HG03108 (cell line): ENCODE measurements around the gene ETV7.
"Not testable (repeated sequence)": the region's sequence is repeated elsewhere in the genome, so short reads cannot be mapped to it uniquely, and the experiment has no call there.

ENCODE experiments used
- ATAC-seq: cut with Tn5 transposase; IDR thresholded peaks from one replicate; pipeline ENCODE4 v1.9.1; 2021; ENCODE audit warnings: moderate library complexity; ENCODE audit not compliant: unreplicated experiment

Gene ETV7

GRCh38 chr6:36343109-36343680, 44.3 kb downstream of the ETV7 start:
- no peak for ATAC-seq

DNA sequence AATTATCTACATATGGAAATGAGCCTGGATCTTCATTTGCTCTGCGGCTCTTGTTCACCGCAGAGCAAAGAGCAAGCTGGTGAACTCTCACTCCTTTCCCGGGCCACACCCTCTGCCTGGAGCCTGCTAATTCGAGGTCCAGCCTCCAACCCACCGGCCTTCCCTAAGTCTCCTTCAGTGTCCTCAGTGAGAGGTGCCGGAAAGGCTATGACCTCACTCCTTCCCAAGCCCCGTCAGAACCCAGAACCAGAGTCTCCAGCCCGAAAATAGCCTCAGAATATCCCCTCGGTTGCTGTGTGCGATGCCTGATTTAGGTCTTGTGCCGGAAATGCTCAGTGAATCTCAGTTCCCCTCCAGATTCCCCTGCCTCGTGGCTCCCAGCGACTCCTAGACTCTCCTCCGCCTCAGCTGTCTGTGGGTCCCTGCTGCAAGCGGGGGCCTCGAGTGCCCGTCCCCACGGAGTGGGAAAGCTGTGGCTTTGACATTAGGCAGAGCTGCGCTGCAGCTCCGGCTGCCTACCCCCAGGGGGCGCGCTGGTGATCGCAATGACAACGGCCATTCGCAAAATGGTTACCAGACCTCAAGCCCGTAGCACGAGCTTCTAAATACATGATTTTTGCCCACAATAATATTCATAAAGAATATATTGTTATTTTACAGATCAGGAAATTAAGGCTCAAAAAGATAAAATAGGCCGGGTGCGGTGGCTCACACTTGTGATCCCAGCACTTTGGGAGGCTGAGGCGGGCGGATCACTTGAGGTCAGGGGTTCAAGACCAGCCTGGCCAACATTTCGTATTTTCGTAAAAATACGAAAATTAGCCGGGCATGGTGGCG, 46.6 kb downstream of the ETV7 start:
- no peak for ATAC-seq

DNA sequence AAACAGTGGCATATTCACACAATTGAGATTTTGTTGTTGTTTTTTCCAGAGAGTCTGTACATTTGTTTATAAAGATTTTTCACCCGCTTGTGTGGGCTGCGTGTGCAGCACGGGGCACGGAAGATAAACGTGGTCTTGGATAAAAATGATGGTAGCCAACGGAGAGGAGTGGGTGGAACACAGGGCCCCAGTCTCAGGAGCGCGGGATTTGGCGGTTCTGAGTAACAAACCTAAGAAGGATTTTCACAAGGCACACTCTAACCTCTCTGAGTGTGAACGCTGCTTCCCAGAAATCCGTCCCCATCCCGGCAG, 47.2 kb downstream of the ETV7 start:
- ATAC-seq: no peak

GRCh38 chr6:36339146-36339545, 48.3 kb downstream of the ETV7 start:
- ATAC-seq: no peak

GRCh38 chr6:36338223-36338622, 49.2 kb downstream of the ETV7 start:
- not testable (repeated sequence) for ATAC-seq

DNA sequence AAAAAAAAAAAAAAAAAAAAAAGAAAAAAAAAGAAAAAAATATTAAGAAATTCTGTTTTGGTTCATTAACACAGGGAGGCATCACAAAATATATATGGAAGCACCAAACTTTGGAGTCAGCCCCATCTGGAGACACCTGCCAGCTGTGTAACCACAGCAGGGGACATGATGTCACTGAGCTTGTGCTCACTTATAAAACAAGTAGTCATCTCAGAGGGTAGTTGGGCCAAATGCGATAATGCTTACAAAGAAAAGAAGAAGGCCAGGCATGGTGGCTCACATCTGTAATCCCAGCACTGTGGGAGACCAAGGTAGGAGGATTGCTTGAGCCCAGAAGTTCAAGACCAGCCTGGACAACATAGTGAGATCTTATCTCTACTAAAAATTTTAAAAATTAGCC, 49.7 kb downstream of the ETV7 start:
- ATAC-seq: no peak

DNA sequence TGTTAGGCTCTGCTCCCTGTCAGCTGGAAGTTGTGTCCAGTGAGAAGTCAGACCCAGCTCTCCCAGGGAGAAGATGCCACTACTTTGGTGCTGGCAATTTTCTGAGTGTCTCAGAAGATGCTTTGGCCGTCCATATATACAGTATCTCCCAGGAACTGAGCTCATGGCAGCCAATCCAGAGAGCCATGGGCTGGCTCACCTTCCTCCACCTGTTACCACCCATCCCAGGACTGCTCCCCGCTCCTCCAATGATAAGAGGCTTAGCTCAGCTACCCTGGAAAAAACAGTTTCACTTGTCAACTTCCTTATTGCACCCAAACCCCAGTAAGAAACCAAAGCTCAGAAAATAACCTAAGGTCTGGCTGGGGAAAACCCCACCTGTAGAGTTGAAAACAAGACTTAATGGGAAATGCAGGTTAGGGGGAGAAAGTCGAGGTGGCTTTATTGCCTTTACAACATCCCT, 50.7 kb downstream of the ETV7 start, which contains the start of gene BNIP5:
Gene BNIP5, minus strand, starts transcription at position 110 of the 463 bp plus-strand sequence. CDS start 6,198 bp downstream, outside the sequence.
- no peak for ATAC-seq

- ATAC-seq: no peak
Measured at GRCh38 chr6:36336208-36336710, 51.2 kb downstream of the ETV7 start.

- ATAC-seq: no peak
Measured at GRCh38 chr6:36335465-36336207, 51.8 kb downstream of the ETV7 start.

- ATAC-seq: no peak
Measured at GRCh38 chr6:36334832-36335459, 52.5 kb downstream of the ETV7 start.

DNA sequence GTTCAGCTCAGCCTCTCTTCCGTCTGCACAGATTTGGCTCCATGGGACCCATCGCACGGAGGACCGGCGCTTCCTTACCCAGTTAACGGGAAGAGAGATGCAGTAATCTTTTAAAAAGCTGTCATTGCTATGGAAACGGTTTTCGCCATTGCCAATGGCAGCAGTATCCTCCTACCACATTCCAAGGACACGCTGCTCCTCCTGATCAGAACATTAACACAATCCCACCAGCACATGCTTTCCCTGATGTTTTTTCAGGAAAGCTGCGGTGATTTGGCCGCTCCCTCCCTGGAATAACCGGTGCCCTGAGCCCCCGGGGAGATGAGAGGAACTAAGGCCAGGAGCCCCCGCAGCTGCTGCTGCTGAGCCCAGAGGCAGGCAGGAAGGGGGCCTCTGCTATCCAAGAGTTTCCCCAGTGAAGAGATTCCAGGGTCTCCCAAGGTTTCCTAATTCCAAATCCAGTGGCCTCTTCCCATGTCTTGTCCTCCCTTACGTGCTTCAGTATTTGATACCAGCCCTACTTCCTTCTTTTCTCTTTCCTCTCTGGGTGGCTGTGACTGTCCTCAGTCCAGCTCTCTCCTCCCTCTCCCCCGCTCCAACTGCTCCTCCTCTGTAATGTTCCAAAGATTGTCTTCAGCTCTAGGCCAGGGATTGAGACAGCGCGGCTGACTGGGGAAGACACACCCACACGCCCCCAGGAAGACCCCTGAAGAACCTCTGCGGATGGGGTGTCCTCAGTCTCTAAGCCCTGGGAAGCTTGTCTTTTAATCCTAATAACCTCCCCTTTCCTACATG, 53.3 kb downstream of the ETV7 start:
- no peak for ATAC-seq

- ATAC-seq: no peak
Measured at GRCh38 chr6:36333171-36333895, 54.1 kb downstream of the ETV7 start.

GRCh38 chr6:36331381-36331780, 56.1 kb downstream of the ETV7 start:
- ATAC-seq: no peak

DNA sequence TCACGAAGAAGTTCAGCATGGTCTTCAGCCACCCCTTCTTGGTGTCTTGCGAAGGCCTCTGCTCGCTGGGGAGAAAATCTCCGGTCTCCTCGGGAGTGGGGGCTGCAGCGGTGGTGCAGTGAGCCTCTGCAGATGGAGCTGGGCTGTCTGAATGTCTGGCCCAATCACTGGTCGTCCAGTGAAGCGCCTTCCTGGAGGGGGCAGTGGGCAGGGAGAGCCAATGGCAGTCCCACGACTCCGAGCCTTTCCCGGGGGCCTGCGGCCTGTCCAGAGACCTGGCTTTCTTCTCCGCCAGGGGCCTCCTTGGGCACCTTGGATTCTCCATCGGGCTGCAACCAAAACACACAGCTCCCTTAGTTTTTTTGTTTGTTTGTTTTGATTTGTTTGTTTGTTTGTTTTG, 57.1 kb downstream of the ETV7 start:
- no peak for ATAC-seq

DNA sequence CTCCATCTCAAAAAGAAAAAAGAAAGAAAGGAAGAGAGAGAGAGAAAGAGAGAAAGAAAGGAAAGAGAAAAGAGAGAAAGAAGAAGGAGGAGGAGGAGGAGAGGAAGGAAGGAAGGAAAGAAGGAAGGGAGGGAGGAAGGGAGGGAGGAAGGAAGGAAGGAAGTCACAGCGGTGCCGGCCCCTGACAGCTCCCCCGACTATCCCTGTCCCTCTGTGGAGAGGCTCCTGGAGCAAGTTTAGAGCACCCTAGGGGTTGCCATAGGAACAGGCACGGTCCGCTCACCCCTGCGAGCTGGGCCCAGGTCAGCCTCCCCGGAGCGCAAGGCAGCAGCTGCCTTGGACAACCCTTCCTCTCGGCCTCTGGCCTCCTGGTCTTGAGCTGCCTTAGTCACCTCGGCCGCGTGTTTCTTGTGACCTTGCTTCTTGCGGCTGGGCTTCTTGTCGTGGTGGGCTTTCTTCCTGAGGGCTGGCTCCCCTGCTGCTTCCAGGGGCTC, 57.6 kb downstream of the ETV7 start:
- no peak for ATAC-seq

- no peak for ATAC-seq
Measured at GRCh38 chr6:36328600-36328999, 58.9 kb downstream of the ETV7 start.

- no peak for ATAC-seq
Measured at GRCh38 chr6:36327919-36328236, 59.6 kb downstream of the ETV7 start.

DNA sequence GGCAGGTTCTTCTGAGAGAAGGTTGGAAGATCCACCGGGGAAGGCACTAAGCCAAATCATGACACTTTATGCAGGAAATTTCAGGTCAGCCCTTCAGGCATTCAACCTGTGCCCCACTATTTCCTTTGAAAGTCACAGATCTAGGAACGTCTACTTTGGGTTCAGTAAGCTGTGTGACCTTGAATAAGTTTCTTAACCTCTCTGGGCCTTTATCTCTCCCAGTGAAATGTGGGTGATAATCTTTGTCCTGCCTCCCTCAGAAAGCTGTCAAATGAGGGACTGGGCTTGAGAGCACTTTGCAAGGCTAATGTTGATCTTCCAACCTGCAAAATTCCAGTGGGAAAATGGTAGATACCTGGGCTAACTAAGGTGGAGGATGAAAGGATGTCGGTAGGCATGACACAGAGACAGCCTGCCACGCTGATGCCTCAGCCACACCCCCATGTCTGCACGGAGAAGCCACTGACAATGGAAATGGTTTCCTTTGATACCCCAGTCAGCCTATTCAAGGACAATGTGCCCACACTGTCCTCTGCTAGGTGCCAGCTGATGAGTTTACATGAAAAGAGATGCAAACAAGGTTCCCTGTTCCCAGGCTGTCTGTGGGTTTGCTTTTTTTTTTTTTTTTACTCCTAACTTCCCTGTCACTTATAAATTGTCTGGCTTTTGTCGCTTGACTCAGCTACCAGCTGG, 60.1 kb downstream of the ETV7 start:
- ATAC-seq: no peak

- ATAC-seq: no peak
Measured at GRCh38 chr6:36326356-36326995, 61.0 kb downstream of the ETV7 start.
